IMR-90 (cell line): ENCODE data around the gene NATD1. TPM values are rescaled to one million over a fixed set of nuclear protein-coding genes. Genes with fewer than 3 reads are reported as not detected.

ENCODE experiments used
- ATAC-seq: fragments of 200-7000 bp; cut with Tn5 transposase; 2 replicates; pipeline ENCODE4 v1.9.1; 2020; ENCODE audit warnings: low read depth, mild to moderate bottlenecking, moderate library complexity
- BruUV-seq: library from RNA; stranded (reverse); fragments of 400-500 nt; replicated peaks from 2 replicates; lab custom pipeline; 2021; lab: Mats Ljungman, UMichigan
- CTCF ChIA-PET: fragments of 300-600 bp; formaldehyde crosslinking; extraction: SDS; loops from one replicate; lab custom pipeline; 2021; ENCODE audit warnings: antibody characterized with exemption; lab: Yijun Ruan, JAX
- POLR2A ChIA-PET: fragments of 300-600 bp; sonication (Branson Sonifier 250); formaldehyde crosslinking; loops from one replicate; lab custom pipeline; 2022; ENCODE audit warnings: antibody characterized with exemption; ENCODE audit not compliant: unreplicated experiment; lab: Charles Lee
- DNase-seq: peaks from one replicate; pipeline ENCODE4 v3.0.0; 2013
- H2AFZ ChIP-seq: replicated peaks from 2 replicates; pipeline ENCODE3; 2013; ENCODE audit warnings: low read length, mild to moderate bottlenecking; ENCODE audit not compliant: poor library complexity
- H2AK5ac ChIP-seq: 2 replicates; pipeline ENCODE4 v1.6.1; 2013; ENCODE audit warnings: low read depth, low read length, inconsistent platforms
- H2AK9ac ChIP-seq: replicated peaks from 2 replicates; pipeline ENCODE3; 2013; ENCODE audit warnings: mild to moderate bottlenecking, low read depth, low read length, moderate library complexity; ENCODE audit not compliant: poor library complexity
- H2BK120ac ChIP-seq: 2 replicates; pipeline ENCODE4 v1.6.1; 2013; ENCODE audit warnings: low read depth, low read length, inconsistent platforms
- H2BK15ac ChIP-seq: 3 replicates; pipeline ENCODE4 v1.6.1; 2013; ENCODE audit warnings: low read depth, low read length, inconsistent platforms
- H2BK20ac ChIP-seq: 2 replicates; pipeline ENCODE4 v1.6.1; 2013; ENCODE audit warnings: low read depth, mild to moderate bottlenecking, inconsistent platforms, low read length, moderate library complexity
- H2BK5ac ChIP-seq: 2 replicates; pipeline ENCODE4 v1.6.1; 2013; ENCODE audit warnings: mild to moderate bottlenecking, low read depth, low read length, inconsistent platforms; ENCODE audit not compliant: poor library complexity, severe bottlenecking
- H3K14ac ChIP-seq: replicated peaks from 2 replicates; pipeline ENCODE4 v1.6.1; 2013; ENCODE audit warnings: low read depth, low read length, inconsistent platforms
- H3K18ac ChIP-seq: 2 replicates; pipeline ENCODE4 v1.6.1; 2013; ENCODE audit warnings: low read depth, low read length, control low read depth
- H3K23ac ChIP-seq: 2 replicates; pipeline ENCODE4 v1.6.1; 2013; ENCODE audit warnings: low read depth, low read length, inconsistent platforms
- H3K27ac ChIP-seq: 2 replicates; pipeline ENCODE4 v1.5.1; 2013; ENCODE audit warnings: mild to moderate bottlenecking, control low read depth, low read length; ENCODE audit not compliant: insufficient read depth
- H3K27me3 ChIP-seq: 2 replicates; pipeline ENCODE4 v1.6.1; 2013; ENCODE audit warnings: low read length; ENCODE audit not compliant: control insufficient read depth, insufficient read depth
- H3K36me3 ChIP-seq: 2 replicates; pipeline ENCODE4 v1.6.1; 2013; ENCODE audit warnings: low read length, mixed read lengths; ENCODE audit not compliant: control insufficient read depth, insufficient read depth
- H3K4ac ChIP-seq: 2 replicates; pipeline ENCODE4 v1.6.1; 2013; ENCODE audit warnings: low read depth, low read length, inconsistent platforms
- H3K4me1 ChIP-seq: 2 replicates; pipeline ENCODE4 v1.6.1; 2013; ENCODE audit warnings: low read length, mixed read lengths; ENCODE audit not compliant: control insufficient read depth, insufficient read depth
- H3K4me2 ChIP-seq: 2 replicates; pipeline ENCODE4 v1.6.1; 2013; ENCODE audit warnings: low read depth, mild to moderate bottlenecking, control low read depth, low read length, moderate library complexity
- H3K4me3 ChIP-seq: 2 replicates; pipeline ENCODE4 v1.5.1; 2013; ENCODE audit warnings: low read depth, mild to moderate bottlenecking, control low read depth, low read length, moderate library complexity; ENCODE audit not compliant: insufficient read depth
- H3K56ac ChIP-seq: 2 replicates; pipeline ENCODE4 v1.6.1; 2013; ENCODE audit warnings: low read length, inconsistent platforms; ENCODE audit not compliant: insufficient read depth; ENCODE audit errors: extremely low read depth
- H3K79me1 ChIP-seq, 2 experiments: 2 replicates each; pipeline ENCODE4 v1.6.1; 2013; ENCODE audit warnings: low read length in 2 of 2, inconsistent platforms in 1 of 2, low read depth in 1 of 2
- H3K9ac ChIP-seq: 2 replicates; pipeline ENCODE4 v1.6.1; 2013; ENCODE audit warnings: low read depth, low read length, control low read depth
- H3K9me1 ChIP-seq: 2 replicates; pipeline ENCODE4 v1.6.1; 2013; ENCODE audit warnings: low read length, inconsistent platforms; ENCODE audit not compliant: insufficient read depth
- H3K9me3 ChIP-seq: 2 replicates; pipeline ENCODE4 v1.6.1; 2013; ENCODE audit warnings: low read length; ENCODE audit not compliant: control insufficient read depth, insufficient read depth
- H4K20me1 ChIP-seq: 2 replicates; pipeline ENCODE4 v1.6.1; 2013; ENCODE audit warnings: low read length, inconsistent platforms; ENCODE audit not compliant: insufficient read depth
- H4K5ac ChIP-seq: 2 replicates; pipeline ENCODE4 v1.6.1; 2013; ENCODE audit warnings: mild to moderate bottlenecking, low read depth, low read length, control low read depth
- H4K8ac ChIP-seq, 2 experiments: 2 replicates each; pipeline ENCODE4 v1.6.1; 2013; ENCODE audit warnings: low read depth in 2 of 2, low read length in 2 of 2, control low read depth in 1 of 2, inconsistent platforms in 1 of 2
- H4K91ac ChIP-seq: 2 replicates; pipeline ENCODE4 v1.6.1; 2013; ENCODE audit warnings: low read depth, low read length, inconsistent platforms; ENCODE audit not compliant: insufficient read depth
- SMC3 ChIP-seq: fragments of 150-350 bp; IDR thresholded peaks from 2 replicates; pipeline ENCODE4 v1.6.1; 2016; ENCODE audit warnings: low read depth, mild to moderate bottlenecking, antibody characterized with exemption, low read length, moderate library complexity
- WGBS, 2 experiments: methylation state at CpG; one replicate each; pipeline versions ENCODE4 v1.1.5 to v1.1.7; 2013; ENCODE audit warnings: missing lambda C conversion rate in 2 of 2; ENCODE audit not compliant: insufficient read length in 1 of 2; ENCODE audit errors: extremely low coverage in 2 of 2; 5-methylcytosine and 5-hydroxymethylcytosine counted together
- dilution Hi-C: fragments of 300-500 bp; cut with HindIII; formaldehyde crosslinking; loops from one replicate; pipeline ENCODE4 v1.14.3; 2018; ENCODE audit warnings: low sequenced_read_pairs; ENCODE audit not compliant: unreplicated experiment
- in situ Hi-C: fragments of 300-500 bp; cut with MboI; formaldehyde crosslinking; loops from 3 replicates; pipeline ENCODE4 v1.14.3; 2019; ENCODE audit warnings: low sequenced_read_pairs, inconsistent platforms, mixed read lengths
- intact Hi-C: fragments of 100-400 bp; cut with micrococcal nuclease; formaldehyde crosslinking; loops from 2 replicates; pipeline ENCODE4 v1.10.0; 2022
- polyA plus RNA-seq, 3 experiments: library from polyadenylated mRNA; depleted of rRNA; stranded (reverse); fragments of >200 nt; gene quantifications; 2 replicates each; pipeline ENCODE4 v1.2.3, GENCODE V29; 2012; ENCODE audit warnings: low replicate concordance in 1 of 3
- total RNA-seq: library from RNA; depleted of rRNA; stranded (reverse); fragments of >200 nt; gene quantifications from 2 replicates; pipeline ENCODE4 v1.2.3, GENCODE V29; 2012

NATD1 gene
- total and polyA plus RNA-seq, 2 of the 4 experiments (the other 2 are of a cell fraction), result 0.90 to 4.3 TPM

- peaks cover 5% of the 10 kb centered on the region; the same call in 1 of the 2 replicates for H3K4me1 ChIP-seq
- H3K4me2 ChIP-seq, result no peak overlapping the region
- no peak overlapping the region for H3K14ac ChIP-seq
- in situ Hi-C loops (no loop called here), intact Hi-C loops (no loop called here), dilution Hi-C loops (no loop called here)
- H3K56ac ChIP-seq, result no peak overlapping the region
- no peak overlapping the region for H3K9ac ChIP-seq
- ChIA-PET POLR2A (no interaction called here), CTCF (no interaction called here)
- H3K9me3 ChIP-seq, result no peaks in the 10 kb centered on the region
- no peak overlapping the region for H3K4me3 ChIP-seq
- H4K20me1 ChIP-seq, result peaks cover 50% of the 10 kb centered on the region
- peaks cover 26% of the 10 kb centered on the region for H3K36me3 ChIP-seq
- H2BK5ac ChIP-seq, result no peak overlapping the region
- H3K9me1 ChIP-seq, result peaks cover 12% of the 10 kb centered on the region
- H2BK120ac ChIP-seq, result no peak overlapping the region
- no peak overlapping the region for H3K27ac ChIP-seq
- H4K91ac ChIP-seq, result no peak overlapping the region
- no peak overlapping the region for H3K4ac ChIP-seq
- WGBS, 2 experiments, result no CpG with 5 or more reads among the region's 5 CpGs
- H3K18ac ChIP-seq, result no peak overlapping the region
- no peak overlapping the region for H4K5ac ChIP-seq
- no TSS peak for BruUV-seq
- H2BK20ac ChIP-seq, result no peak overlapping the region
- TF ChIP-seq SMC3, result no peak
- ATAC-seq (no peak), DNase-seq (no peak)
- no peak overlapping the region for H2AK5ac ChIP-seq
- H2AK9ac ChIP-seq, result no peak overlapping the region
- H2BK15ac ChIP-seq, result no peak overlapping the region
- no peak overlapping the region for H2AFZ ChIP-seq
- H3K23ac ChIP-seq, result no peak overlapping the region
- no peak overlapping the region for H4K8ac ChIP-seq
- peaks cover 14 to 66% of the 10 kb centered on the region in 2 experiments; a peak in 3 of 4 replicates for H3K79me1 ChIP-seq
- H3K27me3 ChIP-seq, result no peaks in the 10 kb centered on the region
These were observed 57.1 kb downstream of the NATD1 start for GRCh38 chr17:21196126-21196525.
